COLO668 (cell line): ENCODE measurements around the gene CUBN.

Experiments used
- DNase-seq: peaks from one replicate; lab custom pipeline; 2025; ENCODE audit not compliant: unreplicated experiment; lab: John Stamatoyannopoulos, UW

CUBN gene

GRCh38 chr10:17109475-17110207 lies 20.0 kb downstream of the CUBN start:
- DNase-seq: no peak

GRCh38 chr10:17109046-17109445 lies 20.6 kb downstream of the CUBN start:
- no peak for DNase-seq

GRCh38 chr10:17106991-17107390 lies 22.6 kb downstream of the CUBN start:
- DNase-seq: no peak

- DNase-seq: no peak
These were observed 27.7 kb downstream of the CUBN start for GRCh38 chr10:17101910-17102266.

- DNase-seq: no peak
These were observed 28.2 kb downstream of the CUBN start for GRCh38 chr10:17101257-17101909.

GRCh38 chr10:17100586-17100985 lies 29.0 kb downstream of the CUBN start:
- no peak for DNase-seq

GRCh38 chr10:17098012-17098411 lies 31.6 kb downstream of the CUBN start:
- no peak for DNase-seq

- DNase-seq: no peak
These were observed 34.8 kb downstream of the CUBN start for GRCh38 chr10:17094844-17095243.

GRCh38 chr10:17092986-17093803 lies 36.4 kb downstream of the CUBN start:
- DNase-seq: no peak

- DNase-seq: no peak
These were observed 37.2 kb downstream of the CUBN start for GRCh38 chr10:17092216-17092944.

- DNase-seq: no peak
These were observed 41.3 kb downstream of the CUBN start for GRCh38 chr10:17088118-17088806.

GRCh38 chr10:17086865-17087367 lies 42.7 kb downstream of the CUBN start:
- DNase-seq: no peak

- DNase-seq: no peak
These were observed 44.4 kb downstream of the CUBN start for GRCh38 chr10:17085011-17085725.

GRCh38 chr10:17084258-17084657 lies 45.4 kb downstream of the CUBN start:
- no peak for DNase-seq

GRCh38 chr10:17081431-17081830 lies 48.2 kb downstream of the CUBN start:
- DNase-seq: no peak

- DNase-seq: no peak
These were observed 51.7 kb downstream of the CUBN start for GRCh38 chr10:17077890-17078289.

- DNase-seq: no peak
These were observed 52.2 kb downstream of the CUBN start for GRCh38 chr10:17077346-17077781.

GRCh38 chr10:17076626-17077345 lies 52.8 kb downstream of the CUBN start:
- no peak for DNase-seq
